Measurements from ENCODE around the gene S100A9. TPM values are rescaled to one million over a fixed set of nuclear protein-coding genes. Genes with fewer than 3 reads are reported as not detected.

The S100A9 gene
- total RNA-seq, 4 donors from 2014 or later, result 33.4 to 175 (median 54.0) TPM

DNA sequence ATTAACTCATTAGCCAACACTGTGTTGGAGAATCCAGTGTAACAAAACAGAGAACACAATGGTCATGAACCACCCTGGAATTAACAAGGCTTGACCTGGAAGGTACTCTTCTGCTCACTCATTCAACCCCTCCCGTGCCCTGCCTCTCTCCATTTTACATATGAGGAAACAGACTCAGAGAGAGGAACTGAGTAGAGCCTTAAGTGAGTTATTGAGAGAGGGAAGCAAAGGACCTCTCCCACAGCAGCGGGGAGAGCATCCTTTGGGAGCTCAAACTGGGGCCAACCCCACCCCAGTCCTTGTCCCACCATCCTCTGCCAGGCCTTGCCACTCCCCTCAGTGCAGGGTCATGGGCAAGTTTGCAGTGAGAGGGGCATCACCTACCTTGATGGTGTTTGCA, 16.4 kb downstream of the S100A9 start:
- intact Hi-C loops (cut with DNase I; ENCODE audit: low total_unique reads), result no loop called here
- no peak overlapping the region for H3K27ac ChIP-seq
- no peak for DNase-seq
- H3K36me3 ChIP-seq, result no peaks in the 10 kb centered on the region
- no peaks in the 10 kb centered on the region for H3K9me3 ChIP-seq
- no peak overlapping the region for H3K4me3 ChIP-seq
- no peaks in the 10 kb centered on the region for H3K27me3 ChIP-seq
- no peak for TF ChIP-seq POLR2A (IDR thresholded peaks at IDR 0.05)
- TF ChIP-seq CTCF (IDR thresholded peaks at IDR 0.05), result no peak
- no peaks in the 10 kb centered on the region for H3K4me1 ChIP-seq

- TF ChIP-seq CTCF (IDR thresholded peaks at IDR 0.05), result no peak
- TF ChIP-seq POLR2A (IDR thresholded peaks at IDR 0.05), result no peak
- no peaks in the 10 kb centered on the region for H3K4me1 ChIP-seq
- no peak within 1 kb of the TSS for H3K4me3 ChIP-seq
- no peak for DNase-seq
- no peak within 1 kb of the TSS for H3K27ac ChIP-seq
- intact Hi-C loops (cut with DNase I; ENCODE audit: low total_unique reads), result no loop called here
- H3K9me3 ChIP-seq, result no peaks in the 10 kb centered on the region
- no peaks in the 10 kb centered on the region for H3K27me3 ChIP-seq
- no peaks in the 10 kb centered on the region for H3K36me3 ChIP-seq
These were observed 17.9 kb downstream of the S100A9 start, which contains the start of gene S100A12 for GRCh38 chr1:153375511-153375910. TSS of gene S100A12 (minus strand) at chr1:153375621. CDS start at chr1:153374592, 1,029 bp downstream.

- H3K4me3 ChIP-seq, result no peak overlapping the region
These were observed 21.9 kb downstream of the S100A9 start for GRCh38 chr1:153379591-153379990.

DNA sequence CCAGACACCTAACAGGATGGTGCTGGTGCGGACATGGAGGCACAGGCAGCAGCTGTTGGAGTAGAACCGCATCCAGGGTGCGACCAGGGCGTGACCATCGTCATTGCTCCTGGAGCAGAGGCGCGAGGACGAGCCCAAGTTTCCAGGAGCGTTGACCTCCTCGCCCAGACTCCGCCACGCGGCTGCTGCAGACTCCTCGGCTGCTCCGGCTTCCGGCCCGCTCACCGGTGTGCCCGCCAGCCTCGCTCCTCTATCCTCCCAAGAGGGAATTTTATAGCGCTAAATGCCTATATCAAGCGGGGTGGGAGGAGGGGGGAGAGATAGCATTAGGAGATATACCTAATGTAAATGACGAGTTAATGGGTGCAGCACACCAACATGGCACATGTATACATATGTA, 23.1 kb downstream of the S100A9 start:
- no peaks in the 10 kb centered on the region for H3K4me1 ChIP-seq
- no peak overlapping the region for H3K27ac ChIP-seq
- H3K4me3 ChIP-seq, result no peak overlapping the region
- H3K9me3 ChIP-seq, result no peaks in the 10 kb centered on the region
- intact Hi-C loops (cut with DNase I; ENCODE audit: low total_unique reads), result no loop called here
- H3K36me3 ChIP-seq, result no peaks in the 10 kb centered on the region
- DNase-seq, result no peak
- H3K27me3 ChIP-seq, result no peaks in the 10 kb centered on the region
- TF ChIP-seq CTCF (IDR thresholded peaks at IDR 0.05) (no peak), POLR2A (IDR thresholded peaks at IDR 0.05) (no peak)

More at GRCh38 chr1:153379591-153379990, 21.9 kb downstream of the S100A9 start:
- Histone ChIP-seq H3K27ac (no peak overlapping the region), H3K27me3 (no peaks in the 10 kb centered on the region), H3K4me1 (no peaks in the 10 kb centered on the region), H3K9me3 (no peaks in the 10 kb centered on the region), H3K36me3 (no peaks in the 10 kb centered on the region)
- DNase-seq, result no peak
- TF ChIP-seq POLR2A (IDR thresholded peaks at IDR 0.05) (no peak), CTCF (IDR thresholded peaks at IDR 0.05) (no peak)
- intact Hi-C loops (cut with DNase I; ENCODE audit: low total_unique reads), result no loop called here

GRCh38 chr1:153384958-153385580, 27.4 kb downstream of the S100A9 start:
- Histone ChIP-seq H3K9me3 (no peaks in the 10 kb centered on the region), H3K27ac (no peak overlapping the region), H3K36me3 (no peaks in the 10 kb centered on the region), H3K4me1 (no peaks in the 10 kb centered on the region), H3K27me3 (no peaks in the 10 kb centered on the region), H3K4me3 (no peak overlapping the region)
- intact Hi-C loops (cut with DNase I; ENCODE audit: low total_unique reads), result no loop called here
- no peak for DNase-seq
- TF ChIP-seq CTCF (IDR thresholded peaks at IDR 0.05) (no peak), POLR2A (IDR thresholded peaks at IDR 0.05) (no peak)
